Epidermal melanocyte (primary cell): ENCODE results near the gene IMP3.
"Not testable (repeated sequence)": the region's sequence is repeated elsewhere in the genome, so short reads cannot be mapped to it uniquely, and the experiment has no call there.

Experiments used
- DNase-seq: peaks from one replicate; pipeline ENCODE4 v3.0.0; 2011; ENCODE audit warnings: low spot score; ENCODE audit not compliant: insufficient read length

Gene IMP3

GRCh38 chr15:75639709-75640482 lies at the start of gene IMP3:
Gene IMP3, minus strand, starts transcription at chr15:75640224. Its CDS starts 56 bp downstream, at chr15:75640168.
- peak; percentile 95 for DNase-seq

- not testable (repeated sequence) for DNase-seq
Observed at GRCh38 chr15:75689429-75689828, 49.4 kb upstream of the IMP3 start.

GRCh38 chr15:75688831-75689230 lies 48.8 kb upstream of the IMP3 start:
- DNase-seq, result no peak

GRCh38 chr15:75688278-75688557 lies 48.2 kb upstream of the IMP3 start:
- no peak for DNase-seq

GRCh38 chr15:75687486-75688277 lies 47.7 kb upstream of the IMP3 start:
- no peak for DNase-seq

GRCh38 chr15:75686212-75686642 lies 46.2 kb upstream of the IMP3 start:
- DNase-seq, result not testable (repeated sequence)

- DNase-seq, result no peak
Observed at GRCh38 chr15:75685195-75685594, 45.2 kb upstream of the IMP3 start.

- DNase-seq, result no peak
Observed at GRCh38 chr15:75684648-75685047, 44.6 kb upstream of the IMP3 start.

- DNase-seq, result peak; percentile 69
Observed at GRCh38 chr15:75683646-75684312, 43.8 kb upstream of the IMP3 start.

- no peak for DNase-seq
Observed at GRCh38 chr15:75682181-75683135, 42.4 kb upstream of the IMP3 start.

GRCh38 chr15:75680007-75680789 lies 40.2 kb upstream of the IMP3 start:
- no peak for DNase-seq

- DNase-seq, result not testable (repeated sequence)
Observed at GRCh38 chr15:75678324-75678690, 38.3 kb upstream of the IMP3 start.

- DNase-seq, result no peak
Observed at GRCh38 chr15:75677465-75678323, 37.7 kb upstream of the IMP3 start.

GRCh38 chr15:75676688-75677464 lies 36.9 kb upstream of the IMP3 start:
- no peak for DNase-seq

- DNase-seq, result no peak
Observed at GRCh38 chr15:75675579-75676404, 35.8 kb upstream of the IMP3 start.

GRCh38 chr15:75674366-75674765 lies 34.3 kb upstream of the IMP3 start:
- no peak for DNase-seq

- DNase-seq, result peak; percentile 71
Observed at GRCh38 chr15:75673426-75674235, 33.6 kb upstream of the IMP3 start.
